HL-60 (cell line): ENCODE measurements around the gene GRK5.
"Not testable (repeated sequence)": the region's sequence is repeated elsewhere in the genome, so short reads cannot be mapped to it uniquely, and the experiment has no call there.

Experiments
- DNase-seq, 2 experiments: peaks; one replicate each; pipeline ENCODE4 v3.0.0-alpha.2; 2010 to 2020; ENCODE audit warnings: low read depth in 1 of 2, low spot score in 1 of 2
- H3K27ac ChIP-seq: fragments of 250-450 bp; sonication (Bioruptor Pico); replicated peaks from 2 replicates; pipeline ENCODE4 v1.5.1; 2020; ENCODE audit warnings: mild to moderate bottlenecking, moderate library complexity
- H3K27me3 ChIP-seq: fragments of 250-450 bp; sonication (Bioruptor Pico); 2 replicates; pipeline ENCODE4 v1.5.1; 2021; ENCODE audit warnings: mild to moderate bottlenecking, moderate library complexity; ENCODE audit not compliant: insufficient read depth, poor library complexity, severe bottlenecking
- H3K4me3 ChIP-seq: replicated peaks from 2 replicates; pipeline ENCODE4 v1.5.1; 2011; ENCODE audit warnings: mild to moderate bottlenecking, control low read depth, low read length; ENCODE audit not compliant: insufficient read depth
- GABPA ChIP-seq: IDR thresholded peaks from 2 replicates; pipeline ENCODE4 v1.6.1; 2012; ENCODE audit warnings: low read depth
- POLR2AphosphoS5 ChIP-seq: IDR thresholded peaks from 2 replicates; pipeline ENCODE4 v1.6.1; 2012; ENCODE audit warnings: low read depth
- SPI1 ChIP-seq: IDR thresholded peaks from 2 replicates; pipeline ENCODE4 v1.6.1; 2012; ENCODE audit warnings: low read depth, mild to moderate bottlenecking, borderline replicate concordance
- TF ChIP-seq, protein P1 (sequence below): IDR thresholded peaks from one replicate; pipeline ENCODE4 v1.5.1; 2011; ENCODE audit warnings: low read length, control low read depth, inconsistent platforms; ENCODE audit not compliant: insufficient read depth
- TF ChIP-seq, protein P2 (sequence below): IDR thresholded peaks from 2 replicates; pipeline ENCODE4 v1.6.1; 2012; ENCODE audit warnings: low read depth; ENCODE audit not compliant: insufficient replicate concordance

The GRK5 gene

DNA sequence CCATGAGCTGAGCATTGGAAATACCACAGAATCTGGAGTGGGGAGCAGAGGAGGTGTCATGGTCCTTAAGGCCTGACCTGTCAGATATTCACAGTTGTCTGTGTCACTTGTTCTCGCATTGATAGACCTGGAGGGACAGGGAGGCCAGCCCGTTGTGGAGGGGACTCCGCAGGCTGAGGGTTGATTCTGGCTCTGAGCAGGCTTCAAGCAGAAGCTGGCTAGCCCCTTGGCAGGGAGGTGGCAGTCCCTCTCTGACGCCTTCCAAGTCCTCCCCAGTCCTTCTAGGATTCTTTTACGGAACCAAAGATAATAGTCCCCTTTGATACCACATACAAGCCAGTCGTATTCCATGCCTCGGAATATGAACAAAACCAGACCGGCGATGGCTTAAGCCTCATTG lies 65.4 kb downstream of the GRK5 start:
- H3K4me3 ChIP-seq, result no peak overlapping the region
- TF ChIP-seq GABPA, result no peak
- TF ChIP-seq POLR2AphosphoS5, result no peak
- TF ChIP-seq SPI1, result no peak
- TF ChIP-seq, protein P1, sequence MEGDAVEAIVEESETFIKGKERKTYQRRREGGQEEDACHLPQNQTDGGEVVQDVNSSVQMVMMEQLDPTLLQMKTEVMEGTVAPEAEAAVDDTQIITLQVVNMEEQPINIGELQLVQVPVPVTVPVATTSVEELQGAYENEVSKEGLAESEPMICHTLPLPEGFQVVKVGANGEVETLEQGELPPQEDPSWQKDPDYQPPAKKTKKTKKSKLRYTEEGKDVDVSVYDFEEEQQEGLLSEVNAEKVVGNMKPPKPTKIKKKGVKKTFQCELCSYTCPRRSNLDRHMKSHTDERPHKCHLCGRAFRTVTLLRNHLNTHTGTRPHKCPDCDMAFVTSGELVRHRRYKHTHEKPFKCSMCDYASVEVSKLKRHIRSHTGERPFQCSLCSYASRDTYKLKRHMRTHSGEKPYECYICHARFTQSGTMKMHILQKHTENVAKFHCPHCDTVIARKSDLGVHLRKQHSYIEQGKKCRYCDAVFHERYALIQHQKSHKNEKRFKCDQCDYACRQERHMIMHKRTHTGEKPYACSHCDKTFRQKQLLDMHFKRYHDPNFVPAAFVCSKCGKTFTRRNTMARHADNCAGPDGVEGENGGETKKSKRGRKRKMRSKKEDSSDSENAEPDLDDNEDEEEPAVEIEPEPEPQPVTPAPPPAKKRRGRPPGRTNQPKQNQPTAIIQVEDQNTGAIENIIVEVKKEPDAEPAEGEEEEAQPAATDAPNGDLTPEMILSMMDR, result no peak
- TF ChIP-seq, protein P2, sequence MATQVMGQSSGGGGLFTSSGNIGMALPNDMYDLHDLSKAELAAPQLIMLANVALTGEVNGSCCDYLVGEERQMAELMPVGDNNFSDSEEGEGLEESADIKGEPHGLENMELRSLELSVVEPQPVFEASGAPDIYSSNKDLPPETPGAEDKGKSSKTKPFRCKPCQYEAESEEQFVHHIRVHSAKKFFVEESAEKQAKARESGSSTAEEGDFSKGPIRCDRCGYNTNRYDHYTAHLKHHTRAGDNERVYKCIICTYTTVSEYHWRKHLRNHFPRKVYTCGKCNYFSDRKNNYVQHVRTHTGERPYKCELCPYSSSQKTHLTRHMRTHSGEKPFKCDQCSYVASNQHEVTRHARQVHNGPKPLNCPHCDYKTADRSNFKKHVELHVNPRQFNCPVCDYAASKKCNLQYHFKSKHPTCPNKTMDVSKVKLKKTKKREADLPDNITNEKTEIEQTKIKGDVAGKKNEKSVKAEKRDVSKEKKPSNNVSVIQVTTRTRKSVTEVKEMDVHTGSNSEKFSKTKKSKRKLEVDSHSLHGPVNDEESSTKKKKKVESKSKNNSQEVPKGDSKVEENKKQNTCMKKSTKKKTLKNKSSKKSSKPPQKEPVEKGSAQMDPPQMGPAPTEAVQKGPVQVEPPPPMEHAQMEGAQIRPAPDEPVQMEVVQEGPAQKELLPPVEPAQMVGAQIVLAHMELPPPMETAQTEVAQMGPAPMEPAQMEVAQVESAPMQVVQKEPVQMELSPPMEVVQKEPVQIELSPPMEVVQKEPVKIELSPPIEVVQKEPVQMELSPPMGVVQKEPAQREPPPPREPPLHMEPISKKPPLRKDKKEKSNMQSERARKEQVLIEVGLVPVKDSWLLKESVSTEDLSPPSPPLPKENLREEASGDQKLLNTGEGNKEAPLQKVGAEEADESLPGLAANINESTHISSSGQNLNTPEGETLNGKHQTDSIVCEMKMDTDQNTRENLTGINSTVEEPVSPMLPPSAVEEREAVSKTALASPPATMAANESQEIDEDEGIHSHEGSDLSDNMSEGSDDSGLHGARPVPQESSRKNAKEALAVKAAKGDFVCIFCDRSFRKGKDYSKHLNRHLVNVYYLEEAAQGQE, result no peak
- DNase-seq, result no peak
- H3K27ac ChIP-seq, result no peak overlapping the region
- no peaks in the 10 kb centered on the region for H3K27me3 ChIP-seq

- no peak overlapping the region for H3K4me3 ChIP-seq
- H3K27ac ChIP-seq, result no peak overlapping the region
- no peak for DNase-seq
- no peaks in the 10 kb centered on the region for H3K27me3 ChIP-seq
- TF ChIP-seq SPI1, result no peak
- TF ChIP-seq, protein P2, result no peak
Observed at GRCh38 chr10:119273413-119273812, 66.0 kb downstream of the GRK5 start.

DNA sequence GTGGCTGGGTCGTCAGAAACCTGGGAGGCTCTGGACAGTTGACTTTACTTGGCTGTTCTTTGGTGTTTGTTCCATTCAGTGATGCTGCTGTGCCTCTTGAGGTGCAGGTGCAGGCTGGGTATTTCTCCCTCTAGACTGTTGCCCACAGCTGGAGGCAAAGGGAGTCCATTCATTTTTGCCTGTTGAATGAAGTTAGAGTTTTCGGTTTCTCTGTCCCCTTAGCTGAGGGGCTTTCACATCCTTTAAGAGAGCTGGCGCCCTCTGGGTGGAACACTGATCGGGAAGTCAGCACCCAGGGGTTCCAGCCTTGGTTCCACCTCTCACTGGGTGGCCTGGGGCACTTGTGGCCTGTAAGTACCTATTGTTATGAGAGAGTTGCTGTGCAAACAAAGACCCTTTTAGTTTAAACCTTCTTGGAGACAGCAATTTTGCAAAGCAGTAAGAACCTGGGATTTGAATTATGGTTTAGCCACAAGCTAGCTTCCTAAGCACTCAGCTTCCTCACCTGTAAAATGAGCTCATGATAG lies 67.2 kb downstream of the GRK5 start:
- H3K27ac ChIP-seq, result no peak overlapping the region
- DNase-seq, result no peak
- no peak overlapping the region for H3K4me3 ChIP-seq
- no peak for TF ChIP-seq GABPA
- TF ChIP-seq, protein P2, result no peak
- no peak for TF ChIP-seq SPI1
- TF ChIP-seq, protein P1, result no peak
- no peak for TF ChIP-seq POLR2AphosphoS5
- no peaks in the 10 kb centered on the region for H3K27me3 ChIP-seq

- Histone ChIP-seq H3K4me3 (no peak overlapping the region), H3K27ac (no peak overlapping the region), H3K27me3 (no peaks in the 10 kb centered on the region)
- DNase-seq, result no peak
- TF ChIP-seq POLR2AphosphoS5 (no peak), GABPA (no peak), SPI1 (no peak)
- TF ChIP-seq, protein P1, result no peak
- TF ChIP-seq, protein P2, result no peak
Observed at GRCh38 chr10:119275085-119275484, 67.7 kb downstream of the GRK5 start.

DNA sequence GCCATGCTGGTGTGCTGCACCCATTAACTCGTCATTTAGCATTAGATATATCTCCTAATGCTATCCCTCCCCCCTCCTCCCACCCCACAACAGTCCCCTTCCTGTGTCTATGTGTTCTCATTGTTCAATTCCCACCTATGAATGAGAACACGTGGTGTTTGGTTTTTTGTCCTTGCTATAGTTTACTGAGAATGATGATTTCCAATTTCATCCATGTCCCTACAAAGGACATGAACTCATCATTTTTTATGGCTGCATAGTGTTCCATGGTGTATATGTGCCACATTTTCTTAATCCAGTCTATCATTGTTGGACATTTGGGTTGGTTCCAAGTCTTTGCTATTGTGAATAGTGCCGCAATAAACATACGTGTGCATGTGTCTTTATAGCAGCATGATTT lies 68.8 kb downstream of the GRK5 start:
- not testable (repeated sequence) for H3K27me3 ChIP-seq, H3K4me3 ChIP-seq, H3K27ac ChIP-seq, DNase-seq
